ENCODE measurements around the gene TBC1D2B.
"Not testable (repeated sequence)": the region's sequence is repeated elsewhere in the genome, so short reads cannot be mapped to it uniquely, and the experiment has no call there.

TBC1D2B gene

GRCh38 chr15:77975332-77976094, 102.0 kb downstream of the TBC1D2B start:
- no peak for DNase-seq
- Histone ChIP-seq H3K27ac (no peak overlapping the region), H3K27me3 (replicated peaks) (no peaks in the 10 kb centered on the region), H3K36me3 (replicated peaks) (no peaks in the 10 kb centered on the region), H3K4me3 (ENCODE audit: low read depth, low read length) (no peak overlapping the region)
- in situ Hi-C loops (cut with HindIII; ENCODE audit: low pct_ligation_motif_present, low sequenced_read_pairs): no loop called here
- TF ChIP-seq CTCF (IDR thresholded peaks at IDR 0.05; ENCODE audit: low read depth, low read length, missing control alignments): no peak

- TF ChIP-seq CTCF (IDR thresholded peaks at IDR 0.05; ENCODE audit: low read depth, low read length, missing control alignments): no peak
- Histone ChIP-seq H3K36me3 (replicated peaks) (no peaks in the 10 kb centered on the region), H3K27me3 (replicated peaks) (no peaks in the 10 kb centered on the region), H3K27ac (no peak overlapping the region), H3K4me3 (ENCODE audit: low read depth, low read length) (no peak overlapping the region)
- no peak for DNase-seq
- in situ Hi-C loops (cut with HindIII; ENCODE audit: low pct_ligation_motif_present, low sequenced_read_pairs): no loop called here
Observed at GRCh38 chr15:77974416-77975331, 102.8 kb downstream of the TBC1D2B start.

- Histone ChIP-seq H3K27me3 (replicated peaks) (no peaks in the 10 kb centered on the region), H3K36me3 (replicated peaks) (no peaks in the 10 kb centered on the region), H3K4me3 (ENCODE audit: low read depth, low read length) (no peak overlapping the region), H3K27ac (no peak overlapping the region)
- no peak for TF ChIP-seq CTCF (IDR thresholded peaks at IDR 0.05; ENCODE audit: low read depth, low read length, missing control alignments)
- DNase-seq: peak; percentile 31
- in situ Hi-C loops (cut with HindIII; ENCODE audit: low pct_ligation_motif_present, low sequenced_read_pairs): no loop called here
Observed at GRCh38 chr15:77974098-77974414, 103.5 kb downstream of the TBC1D2B start.

GRCh38 chr15:77973273-77974097, 104.0 kb downstream of the TBC1D2B start:
- H3K27ac ChIP-seq; DNase-seq; H3K27me3 ChIP-seq (replicated peaks); H3K4me3 ChIP-seq (ENCODE audit: low read depth, low read length); in situ Hi-C loops (cut with HindIII; ENCODE audit: low pct_ligation_motif_present, low sequenced_read_pairs); H3K36me3 ChIP-seq (replicated peaks): not testable (repeated sequence)

GRCh38 chr15:77972706-77973105, 104.8 kb downstream of the TBC1D2B start:
- H3K27ac ChIP-seq; H3K4me3 ChIP-seq (ENCODE audit: low read depth, low read length); DNase-seq; H3K36me3 ChIP-seq (replicated peaks); H3K27me3 ChIP-seq (replicated peaks); in situ Hi-C loops (cut with HindIII; ENCODE audit: low pct_ligation_motif_present, low sequenced_read_pairs): not testable (repeated sequence)

- in situ Hi-C loops (cut with HindIII; ENCODE audit: low pct_ligation_motif_present, low sequenced_read_pairs); H3K36me3 ChIP-seq (replicated peaks); H3K27me3 ChIP-seq (replicated peaks); H3K4me3 ChIP-seq (ENCODE audit: low read depth, low read length); H3K27ac ChIP-seq; DNase-seq: not testable (repeated sequence)
Observed at GRCh38 chr15:77971875-77972274, 105.6 kb downstream of the TBC1D2B start.

- DNase-seq; H3K4me3 ChIP-seq (ENCODE audit: low read depth, low read length); H3K36me3 ChIP-seq (replicated peaks); H3K27ac ChIP-seq; in situ Hi-C loops (cut with HindIII; ENCODE audit: low pct_ligation_motif_present, low sequenced_read_pairs); H3K27me3 ChIP-seq (replicated peaks): not testable (repeated sequence)
Observed at GRCh38 chr15:77970813-77971360, 106.6 kb downstream of the TBC1D2B start.

All from brain microvascular endothelial cell (primary cell).